GM12878 (cell line): Measurements from ENCODE around the gene LUZP2. TPM values are rescaled to one million over a fixed set of nuclear protein-coding genes. Genes with fewer than 3 reads are reported as not detected.

Experiments used
- ATAC-seq: fragments of 200-7000 bp; cut with Tn5 transposase; 3 replicates; pipeline ENCODE4 v1.9.1; 2020; ENCODE audit warnings: mild to moderate bottlenecking, moderate library complexity
- BruUV-seq: library from RNA; stranded (reverse); fragments of 400-500 nt; replicated peaks from 2 replicates; lab custom pipeline; 2021; lab: Mats Ljungman, UMichigan
- CTCF ChIA-PET: fragments of 300-600 bp; sonication (Branson Sonifier 250); formaldehyde crosslinking; extraction: SDS; loops from one replicate; lab custom pipeline; 2021; ENCODE audit warnings: inconsistent platforms; lab: Yijun Ruan, JAX
- POLR2A ChIA-PET: fragments of 350-600 bp; formaldehyde crosslinking; extraction: SDS; loops from one replicate; lab custom pipeline; 2021; ENCODE audit warnings: inconsistent platforms; lab: Charles Lee
- RAD21 ChIA-PET: fragments of 300-600 bp; sonication (Branson Sonifier 250); formaldehyde crosslinking; loops from one replicate; lab custom pipeline; 2023; ENCODE audit warnings: antibody characterized with exemption; ENCODE audit not compliant: unreplicated experiment; lab: Charles Lee
- SMC1A ChIA-PET: fragments of 300-600 bp; sonication (Branson Sonifier 250); formaldehyde crosslinking; loops from one replicate; lab custom pipeline; 2023; ENCODE audit not compliant: unreplicated experiment, uncharacterized antibody; lab: Charles Lee
- DNase-seq: peaks from one replicate; pipeline ENCODE4 v3.0.0-alpha.2; 2011; ENCODE audit warnings: low read depth, low spot score
- FAIRE-seq: peaks from 3 replicates; lab custom pipeline; 2011; peaks lifted over from hg19 to GRCh38; lab: Jason Lieb, UNC
- H2AFZ ChIP-seq: 2 replicates; pipeline ENCODE4 v1.6.0; 2011; ENCODE audit warnings: low read depth, low read length, control low read depth; ENCODE audit not compliant: control insufficient read depth
- H3K27ac ChIP-seq: 2 replicates; pipeline ENCODE4 v1.5.1; 2011; ENCODE audit warnings: control low read depth; ENCODE audit not compliant: control insufficient read depth, insufficient read depth
- H3K27me3 ChIP-seq, 2 experiments: replicated peaks in 1 of 2; 2 replicates each; pipeline versions ENCODE4 v1.6.0 to v1.6.1; 2011; ENCODE audit warnings: low read length in 1 of 2; ENCODE audit not compliant: control insufficient read depth in 2 of 2, insufficient read depth in 2 of 2
- H3K36me3 ChIP-seq, 2 experiments: 2 replicates each; pipeline ENCODE4 v1.5.1; 2011; ENCODE audit warnings: low read length in 1 of 2; ENCODE audit not compliant: control insufficient read depth in 2 of 2, insufficient read depth in 2 of 2
- H3K4me1 ChIP-seq: 2 replicates; pipeline ENCODE4 v1.6.1; 2011; ENCODE audit warnings: mild to moderate bottlenecking, low read length, moderate library complexity, mixed read lengths; ENCODE audit not compliant: control insufficient read depth, insufficient read depth
- H3K4me2 ChIP-seq: 2 replicates; pipeline ENCODE4 v1.6.0; 2011; ENCODE audit warnings: control low read depth; ENCODE audit not compliant: control insufficient read depth, insufficient read depth
- H3K4me3 ChIP-seq: fragments of 200-600 bp; sonication (generic); 2 replicates; pipeline ENCODE4 v1.5.1; 2016
- H3K79me2 ChIP-seq: 2 replicates; pipeline ENCODE4 v1.6.0; 2011; ENCODE audit warnings: low read length; ENCODE audit not compliant: control insufficient read depth, insufficient read depth
- H3K9ac ChIP-seq: 2 replicates; pipeline ENCODE4 v1.8.0; 2011; ENCODE audit warnings: low read length, control low read depth, mixed read lengths; ENCODE audit not compliant: control insufficient read depth, insufficient read depth
- H3K9me3 ChIP-seq: replicated peaks from 3 replicates; pipeline ENCODE4 v1.5.1; 2011; ENCODE audit warnings: mild to moderate bottlenecking, low read length; ENCODE audit not compliant: control insufficient read depth, insufficient read depth
- H4K20me1 ChIP-seq: 2 replicates; pipeline ENCODE4 v1.6.0; 2011; ENCODE audit not compliant: control insufficient read depth, insufficient read depth
- BACH1 ChIP-seq: fragments of 450-650 bp; IDR thresholded peaks from 2 replicates; pipeline ENCODE4 v1.6.1; 2017; ENCODE audit warnings: mild to moderate bottlenecking, borderline replicate concordance
- BMI1 ChIP-seq: fragments of 450-650 bp; IDR thresholded peaks from 2 replicates; pipeline ENCODE4 v1.6.1; 2016; ENCODE audit warnings: mild to moderate bottlenecking, moderate library complexity, borderline replicate concordance
- BRCA1 ChIP-seq: IDR thresholded peaks from 2 replicates; pipeline ENCODE4 v1.6.1; 2011; ENCODE audit warnings: low read depth, low read length, improper control_type of control experiment
- CHD2 ChIP-seq: IDR thresholded peaks from 2 replicates; pipeline ENCODE4 v1.6.1; 2011; ENCODE audit warnings: low read depth, low read length, improper control_type of control experiment, borderline replicate concordance
- FOS ChIP-seq: IDR thresholded peaks from 3 replicates; pipeline ENCODE4 v1.6.1; 2011; ENCODE audit warnings: borderline replicate concordance; ENCODE audit not compliant: insufficient read length; ENCODE audit errors: extremely low read depth
- IRF3 ChIP-seq: fragments of 450-650 bp; IDR thresholded peaks from 2 replicates; pipeline ENCODE4 v1.6.1; 2014; ENCODE audit warnings: mild to moderate bottlenecking
- IRF4 ChIP-seq: IDR thresholded peaks from 2 replicates; pipeline ENCODE4 v1.6.1; 2011; ENCODE audit warnings: low read depth, low read length
- RELA ChIP-seq: fragments of 450-650 bp; IDR thresholded peaks from 2 replicates; pipeline ENCODE4 v1.8.0; 2014; ENCODE audit warnings: borderline replicate concordance; ENCODE audit not compliant: partially characterized antibody
- SREBF1 ChIP-seq: IDR thresholded peaks from 2 replicates; pipeline ENCODE4 v1.6.1; 2012; ENCODE audit warnings: mild to moderate bottlenecking, low read length
- ZSCAN29 ChIP-seq: fragments of 450-650 bp; IDR thresholded peaks from 2 replicates; pipeline ENCODE4 v1.6.1; 2017; ENCODE audit warnings: mild to moderate bottlenecking, moderate library complexity
- WGBS: methylation state at CpG from one replicate; pipeline ENCODE4 v1.1.6; 2016; ENCODE audit warnings: low lambda C conversion rate; ENCODE audit not compliant: insufficient replicate concordance, insufficient coverage; ENCODE audit errors: missing lambda C conversion rate; 5-methylcytosine and 5-hydroxymethylcytosine counted together
- in situ Hi-C: fragments of 300-500 bp; cut with MboI; formaldehyde crosslinking; loops from 9 replicates; pipeline ENCODE4 v1.14.3; 2018; ENCODE audit warnings: mixed read lengths
- intact Hi-C: fragments of 100-400 bp; cut with micrococcal nuclease; formaldehyde crosslinking; loops from one replicate; pipeline ENCODE4 v1.14.2; 2022; ENCODE audit not compliant: unreplicated experiment
- polyA plus RNA-seq, 11 experiments: library from polyadenylated mRNA; depleted of rRNA in 4 of 11; unstranded in 6 of 11; stranded (reverse) in 5 of 11; fragments of >200 nt; fragmentation: Nextera tagmentation in 4 of 11; fragmentation: Illumina TruSeq in 1 of 11; extraction: Ambion mirVana in 4 of 11; extraction: Trizol in 1 of 11; gene quantifications; 1 replicate in 1 of 11; 2 replicates in 10 of 11; pipeline versions ENCODE4 v1.2.1 to v1.2.3, GENCODE V29; 2011 to 2016; ENCODE audit warnings: inconsistent platforms in 2 of 11, missing spikeins in 2 of 11, low read depth in 1 of 11
- total RNA-seq, 4 experiments: library from RNA; depleted of rRNA in 3 of 4; stranded (reverse); fragments of >200 nt in 3 of 4; fragmentation: Illumina TruSeq in 1 of 4; extraction: Trizol in 1 of 4; gene quantifications; 2 replicates each; pipeline versions ENCODE4 v1.2.1 to v1.2.3, GENCODE V29; 2013 to 2021

The LUZP2 gene
- total and polyA plus RNA-seq, 10 of the 15 experiments (the other 5 are each of a cell fraction or from before 2014, with no cell fraction given): not detected

GRCh38 chr11:24861440-24861839 is 364.6 kb downstream of the LUZP2 start:
- Histone ChIP-seq H3K4me3 (no peak overlapping the region), H2AFZ (no peak overlapping the region), H3K27me3 (no peaks in the 10 kb centered on the region; a peak in 1 of 4 replicates), H3K27ac (no peak overlapping the region), H3K79me2 (no peaks in the 10 kb centered on the region), H3K9me3 (no peaks in the 10 kb centered on the region), H3K4me1 (no peaks in the 10 kb centered on the region), H3K4me2 (no peak overlapping the region), H4K20me1 (no peaks in the 10 kb centered on the region), H3K9ac (no peak overlapping the region), H3K36me3 (no peaks in the 10 kb centered on the region)
- ChIA-PET SMC1A (no interaction called here), POLR2A (no interaction called here), CTCF (interaction anchor here (1.3 kb wide), 1 partner anchor 9 kb away, joined by 4 read pairs; no protein-coding TSS in a partner anchor), RAD21 (no interaction called here)
- DNase-seq (no peak), ATAC-seq (no peak), FAIRE-seq (no peak)
- 71% methylated on average over 6 of the region's 6 CpGs for WGBS
- intact Hi-C loops (no loop called here), in situ Hi-C loops (no loop called here)
- no TSS peak for BruUV-seq
- TF ChIP-seq BMI1 (no peak), BRCA1 (no peak), IRF3 (no peak), ZSCAN29 (no peak), FOS (no peak), CHD2 (no peak), SREBF1 (no peak), BACH1 (no peak), IRF4 (no peak), RELA (no peak)
